ENCODE results near the gene COX19. TPM values are rescaled to one million over a fixed set of nuclear protein-coding genes. Genes with fewer than 3 reads are reported as not detected.
A peak's percentile ranks its signal among the peaks of the same experiment; 100 is the strongest.

The COX19 gene
- total and polyA plus RNA-seq, 2 of the 13 experiments (the other 11 are each of a cell fraction or from before 2014, with no cell fraction given): 11.5 to 21.7 TPM

DNA sequence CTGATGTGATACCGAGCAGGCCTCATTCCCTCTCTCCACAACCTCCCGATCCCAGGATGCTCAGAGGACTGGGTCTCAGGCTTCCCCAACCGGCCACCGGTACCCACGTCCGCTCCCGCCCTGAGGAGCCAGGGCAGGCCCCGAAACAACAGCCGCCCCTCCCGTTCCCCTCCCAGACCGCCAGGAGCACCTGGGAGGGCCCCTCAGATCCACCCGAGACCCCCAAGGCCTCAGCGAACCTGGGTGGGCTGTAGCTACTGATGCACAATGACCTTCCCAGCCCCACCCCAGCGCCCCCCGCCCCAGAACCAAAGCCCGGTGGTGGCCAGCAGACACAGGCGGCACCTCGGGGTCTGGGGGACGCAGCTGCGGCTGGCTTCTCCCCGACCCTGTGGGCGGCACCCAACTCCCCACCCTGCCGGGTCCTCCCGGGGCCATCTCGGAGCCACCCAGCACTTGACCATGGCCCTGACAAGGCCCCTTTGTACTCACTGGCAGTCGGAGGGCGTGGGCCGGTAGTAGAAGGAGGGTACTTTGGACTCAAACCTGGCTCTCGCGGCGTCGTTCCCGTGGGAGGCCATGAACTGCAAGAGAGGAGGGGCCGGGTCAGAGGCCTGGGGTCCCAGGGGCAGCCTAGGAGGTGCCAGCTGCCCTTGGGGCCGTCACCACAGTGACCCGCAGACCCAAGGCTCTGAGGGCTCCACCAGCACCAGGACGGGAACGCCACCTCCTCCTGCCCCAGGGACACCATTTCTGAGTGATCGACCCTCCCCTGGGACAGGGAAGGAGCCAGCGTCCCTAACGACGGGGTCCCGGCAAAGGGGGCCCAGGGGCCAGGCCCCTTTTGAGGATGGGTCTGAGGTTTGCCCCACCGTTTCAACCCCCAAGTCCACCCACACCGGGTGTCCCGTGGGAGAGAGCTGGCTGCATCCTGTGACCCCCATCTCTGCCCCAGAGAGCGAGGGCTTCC is 49.0 kb downstream of the COX19 start:
- H3K27me3 ChIP-seq (ENCODE audit: control insufficient read depth in 1 of 2, insufficient read depth in 2 of 2, low read length in 2 of 2): no peaks in the 10 kb centered on the region
- peak overlapping the region; percentile 67 for H3K27ac ChIP-seq (ENCODE audit: extremely low read length, insufficient read depth, low read length)
- ChIA-PET CTCF (ENCODE audit: low intra/inter-chr PET ratio, low total read pairs) (no interaction called here), POLR2A (interaction anchor here (0.7 to 4.2 kb wide), 8 partner anchors 14 to 230 kb away, joined by 3 to 28 read pairs (median 8); partner anchors contain the start of genes ADAP1 and CYP2W1)
- H3K4me1 ChIP-seq (ENCODE audit: insufficient read depth, low read length): peaks cover 73% of the 10 kb centered on the region
- peak; percentile 91 for DNase-seq (ENCODE audit: low spot score)
- intact Hi-C loops (cut with micrococcal nuclease; ENCODE audit: unreplicated experiment) (no loop called here), in situ Hi-C loops (cut with HindIII; ENCODE audit: extremely low pct_ligation_motif_present, low pct_unique_long_range_greater_than_20kb) (no loop called here)
- no peaks in the 10 kb centered on the region for H3K79me2 ChIP-seq (ENCODE audit: insufficient read depth, low read length)
- H3K9ac ChIP-seq (ENCODE audit: insufficient read depth, low read depth, low read length): peak overlapping the region; percentile 75
- H3K36me3 ChIP-seq (replicated peaks in 1 of 2; ENCODE audit: control insufficient read depth in 1 of 2, insufficient read depth in 2 of 2, low read length in 2 of 2): no peaks in the 10 kb centered on the region
- peak overlapping the region; percentile 55 to 72 (median 57) for H3K4me3 ChIP-seq (replicated peaks in 1 of 3; ENCODE audit: insufficient read depth in 1 of 3, low read depth in 2 of 3, low read length in 3 of 3)
- no peak overlapping the region for H2AFZ ChIP-seq (ENCODE audit: low read length)
- FAIRE-seq: peak; percentile 86
- 21% methylated on average over 7 of the region's 47 CpGs for whole genome bisulfite sequencing (ENCODE audit: low lambda C conversion rate)
- no TSS peak for BruUV-seq (replicated peaks)
- ATAC-seq: peak; percentile 83
- no peaks in the 10 kb centered on the region for H4K20me1 ChIP-seq (ENCODE audit: insufficient read depth, low read length)
- H3K4me2 ChIP-seq (ENCODE audit: low read depth, low read length): peak overlapping the region; percentile 90
- no peaks in the 10 kb centered on the region for H3K9me3 ChIP-seq (ENCODE audit: low read length)
- no peak for TF ChIP-seq CEBPG (CRISPR knock-in tag; IDR thresholded peaks at IDR 0.05)
- TF ChIP-seq YEATS2 (CRISPR knock-in tag; IDR thresholded peaks at IDR 0.05; ENCODE audit: borderline replicate concordance): peak; percentile 27; the same call in 1 of the 2 replicates
- peak; percentile 90 for TF ChIP-seq HOXA3 (CRISPR knock-in tag; IDR thresholded peaks at IDR 0.05)
- TF ChIP-seq, protein P1, sequence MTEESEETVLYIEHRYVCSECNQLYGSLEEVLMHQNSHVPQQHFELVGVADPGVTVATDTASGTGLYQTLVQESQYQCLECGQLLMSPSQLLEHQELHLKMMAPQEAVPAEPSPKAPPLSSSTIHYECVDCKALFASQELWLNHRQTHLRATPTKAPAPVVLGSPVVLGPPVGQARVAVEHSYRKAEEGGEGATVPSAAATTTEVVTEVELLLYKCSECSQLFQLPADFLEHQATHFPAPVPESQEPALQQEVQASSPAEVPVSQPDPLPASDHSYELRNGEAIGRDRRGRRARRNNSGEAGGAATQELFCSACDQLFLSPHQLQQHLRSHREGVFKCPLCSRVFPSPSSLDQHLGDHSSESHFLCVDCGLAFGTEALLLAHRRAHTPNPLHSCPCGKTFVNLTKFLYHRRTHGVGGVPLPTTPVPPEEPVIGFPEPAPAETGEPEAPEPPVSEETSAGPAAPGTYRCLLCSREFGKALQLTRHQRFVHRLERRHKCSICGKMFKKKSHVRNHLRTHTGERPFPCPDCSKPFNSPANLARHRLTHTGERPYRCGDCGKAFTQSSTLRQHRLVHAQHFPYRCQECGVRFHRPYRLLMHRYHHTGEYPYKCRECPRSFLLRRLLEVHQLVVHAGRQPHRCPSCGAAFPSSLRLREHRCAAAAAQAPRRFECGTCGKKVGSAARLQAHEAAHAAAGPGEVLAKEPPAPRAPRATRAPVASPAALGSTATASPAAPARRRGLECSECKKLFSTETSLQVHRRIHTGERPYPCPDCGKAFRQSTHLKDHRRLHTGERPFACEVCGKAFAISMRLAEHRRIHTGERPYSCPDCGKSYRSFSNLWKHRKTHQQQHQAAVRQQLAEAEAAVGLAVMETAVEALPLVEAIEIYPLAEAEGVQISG (CRISPR knock-in tag; IDR thresholded peaks at IDR 0.05): peak; percentile 59
- TF ChIP-seq UBTF (CRISPR knock-in tag; IDR thresholded peaks at IDR 0.05): peak; percentile 47; the same call in 1 of the 2 replicates
- TF ChIP-seq ZBTB7A (CRISPR knock-in tag; IDR thresholded peaks at IDR 0.05): peak; percentile 92
- TF ChIP-seq ARID5B (CRISPR knock-in tag; IDR thresholded peaks at IDR 0.05): peak; percentile 82
- TF ChIP-seq, protein P2, sequence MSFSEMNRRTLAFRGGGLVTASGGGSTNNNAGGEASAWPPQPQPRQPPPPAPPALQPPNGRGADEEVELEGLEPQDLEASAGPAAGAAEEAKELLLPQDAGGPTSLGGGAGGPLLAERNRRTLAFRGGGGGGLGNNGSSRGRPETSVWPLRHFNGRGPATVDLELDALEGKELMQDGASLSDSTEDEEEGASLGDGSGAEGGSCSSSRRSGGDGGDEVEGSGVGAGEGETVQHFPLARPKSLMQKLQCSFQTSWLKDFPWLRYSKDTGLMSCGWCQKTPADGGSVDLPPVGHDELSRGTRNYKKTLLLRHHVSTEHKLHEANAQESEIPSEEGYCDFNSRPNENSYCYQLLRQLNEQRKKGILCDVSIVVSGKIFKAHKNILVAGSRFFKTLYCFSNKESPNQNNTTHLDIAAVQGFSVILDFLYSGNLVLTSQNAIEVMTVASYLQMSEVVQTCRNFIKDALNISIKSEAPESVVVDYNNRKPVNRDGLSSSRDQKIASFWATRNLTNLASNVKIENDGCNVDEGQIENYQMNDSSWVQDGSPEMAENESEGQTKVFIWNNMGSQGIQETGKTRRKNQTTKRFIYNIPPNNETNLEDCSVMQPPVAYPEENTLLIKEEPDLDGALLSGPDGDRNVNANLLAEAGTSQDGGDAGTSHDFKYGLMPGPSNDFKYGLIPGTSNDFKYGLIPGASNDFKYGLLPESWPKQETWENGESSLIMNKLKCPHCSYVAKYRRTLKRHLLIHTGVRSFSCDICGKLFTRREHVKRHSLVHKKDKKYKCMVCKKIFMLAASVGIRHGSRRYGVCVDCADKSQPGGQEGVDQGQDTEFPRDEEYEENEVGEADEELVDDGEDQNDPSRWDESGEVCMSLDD (CRISPR knock-in tag; IDR thresholded peaks at IDR 0.05; ENCODE audit: borderline replicate concordance): peak; percentile 74; the same call in 1 of the 2 replicates
